GM21360 (cell line): ENCODE results near the gene POLR3B.

Experiments used
- ATAC-seq: cut with Tn5 transposase; IDR thresholded peaks from one replicate; pipeline ENCODE4 v1.9.1; 2021; ENCODE audit warnings: mild to moderate bottlenecking, moderate library complexity; ENCODE audit not compliant: unreplicated experiment

Gene POLR3B

GRCh38 chr12:106412563-106412962 is 55.0 kb downstream of the POLR3B start:
- ATAC-seq, result no peak

- ATAC-seq, result no peak
Measured at GRCh38 chr12:106415134-106415533, 57.6 kb downstream of the POLR3B start.

GRCh38 chr12:106416273-106416672 is 58.7 kb downstream of the POLR3B start:
- ATAC-seq, result no peak

GRCh38 chr12:106417926-106418910 is 60.7 kb downstream of the POLR3B start:
- no peak for ATAC-seq

- ATAC-seq, result no peak
Measured at GRCh38 chr12:106418970-106419369, 61.4 kb downstream of the POLR3B start.

GRCh38 chr12:106423291-106423690 is 65.7 kb downstream of the POLR3B start:
- ATAC-seq, result no peak

GRCh38 chr12:106425061-106425702 is 67.6 kb downstream of the POLR3B start:
- no peak for ATAC-seq

GRCh38 chr12:106427917-106428316 is 70.4 kb downstream of the POLR3B start:
- no peak for ATAC-seq

GRCh38 chr12:106428384-106428783 is 70.8 kb downstream of the POLR3B start:
- no peak for ATAC-seq

- no peak for ATAC-seq
Measured at GRCh38 chr12:106429043-106429552, 71.5 kb downstream of the POLR3B start.

GRCh38 chr12:106429636-106430035 is 72.1 kb downstream of the POLR3B start:
- ATAC-seq, result no peak

- ATAC-seq, result no peak
Measured at GRCh38 chr12:106431839-106432411, 74.4 kb downstream of the POLR3B start.

- no peak for ATAC-seq
Measured at GRCh38 chr12:106433055-106433454, 75.5 kb downstream of the POLR3B start.

- no peak for ATAC-seq
Measured at GRCh38 chr12:106434526-106434925, 77.0 kb downstream of the POLR3B start.

- ATAC-seq, result no peak
Measured at GRCh38 chr12:106436164-106436563, 78.6 kb downstream of the POLR3B start.

GRCh38 chr12:106442575-106442974 is 85.0 kb downstream of the POLR3B start:
- no peak for ATAC-seq

- no peak for ATAC-seq
Measured at GRCh38 chr12:106445053-106445452, 87.5 kb downstream of the POLR3B start.

- no peak for ATAC-seq
Measured at GRCh38 chr12:106445959-106446358, 88.4 kb downstream of the POLR3B start.

- no peak for ATAC-seq
Measured at GRCh38 chr12:106446419-106447092, 89.0 kb downstream of the POLR3B start.

GRCh38 chr12:106452309-106452708 is 94.8 kb downstream of the POLR3B start:
- no peak for ATAC-seq

- no peak for ATAC-seq
Measured at GRCh38 chr12:106455111-106455510, 97.6 kb downstream of the POLR3B start.
